Neuronal stem cell (in vitro differentiated cells): ENCODE data around the gene RTF1.

ENCODE experiments used
- DNase-seq: peaks from one replicate; pipeline ENCODE4 v3.0.0-alpha.2; 2013; ENCODE audit warnings: low spot score
- H2AFZ ChIP-seq: one replicate; pipeline ENCODE4 v1.6.1; 2013; ENCODE audit warnings: mild to moderate bottlenecking, low read length, inconsistent platforms
- H2AK5ac ChIP-seq: 2 replicates; pipeline ENCODE4 v1.6.1; 2013; ENCODE audit warnings: low read depth, mild to moderate bottlenecking, inconsistent platforms, low read length, moderate library complexity, mixed read lengths
- H2BK120ac ChIP-seq: 2 replicates; pipeline ENCODE4 v1.6.1; 2013; ENCODE audit warnings: low read depth, mild to moderate bottlenecking, inconsistent platforms, low read length, moderate library complexity, mixed read lengths
- H2BK12ac ChIP-seq: one replicate; pipeline ENCODE4 v1.6.1; 2013; ENCODE audit warnings: low read length, inconsistent platforms
- H2BK15ac ChIP-seq: 2 replicates; pipeline ENCODE4 v1.6.1; 2013; ENCODE audit warnings: mild to moderate bottlenecking, low read length, inconsistent platforms, mixed read lengths
- H2BK5ac ChIP-seq: one replicate; pipeline ENCODE4 v1.6.1; 2013; ENCODE audit warnings: inconsistent platforms, mild to moderate bottlenecking, low read length, moderate library complexity
- H3K14ac ChIP-seq: one replicate; pipeline ENCODE4 v1.6.1; 2013; ENCODE audit warnings: low read length, inconsistent platforms
- H3K18ac ChIP-seq: 2 replicates; pipeline ENCODE4 v1.6.1; 2013; ENCODE audit warnings: low read length, inconsistent platforms
- H3K23ac ChIP-seq: 2 replicates; pipeline ENCODE4 v1.6.1; 2013; ENCODE audit warnings: low read depth, mild to moderate bottlenecking, mixed read lengths, low read length, inconsistent platforms; ENCODE audit not compliant: poor library complexity
- H3K27ac ChIP-seq: replicated peaks from 3 replicates; pipeline ENCODE4 v1.5.1; 2013; ENCODE audit warnings: low read length, inconsistent platforms
- H3K27me3 ChIP-seq, 3 experiments: 2 replicates each; pipeline ENCODE4 v1.6.1; 2013; ENCODE audit warnings: low read length in 3 of 3, mild to moderate bottlenecking in 2 of 3, inconsistent platforms in 1 of 3, low read depth in 1 of 3, mixed read lengths in 1 of 3, moderate library complexity in 1 of 3; ENCODE audit not compliant: control insufficient read depth in 3 of 3, insufficient read depth in 3 of 3
- H3K36me3 ChIP-seq, 2 donors: replicated peaks in 1 of 2; 2 replicates each; pipeline ENCODE4 v1.6.1; 2013; ENCODE audit warnings: low read length in 2 of 2; ENCODE audit not compliant: control insufficient read depth in 2 of 2, insufficient read depth in 2 of 2
- H3K4ac ChIP-seq: 2 replicates; pipeline ENCODE4 v1.6.1; 2013; ENCODE audit warnings: inconsistent platforms, mild to moderate bottlenecking, low read length, moderate library complexity
- H3K4me1 ChIP-seq, 2 donors: 1 replicate in 1 of 2; 2 replicates in 1 of 2; pipeline ENCODE4 v1.6.1; 2013; ENCODE audit warnings: low read length in 2 of 2, low read depth in 1 of 2; ENCODE audit not compliant: control insufficient read depth in 2 of 2, insufficient read depth in 1 of 2
- H3K4me2 ChIP-seq: one replicate; pipeline ENCODE4 v1.6.1; 2013; ENCODE audit warnings: mild to moderate bottlenecking, low read length, inconsistent platforms; ENCODE audit not compliant: insufficient read depth, poor library complexity, severe bottlenecking
- H3K4me3 ChIP-seq, 2 donors: 2 replicates each; pipeline ENCODE4 v1.5.1; 2013; ENCODE audit warnings: low read length in 2 of 2, mild to moderate bottlenecking in 2 of 2, inconsistent platforms in 1 of 2, moderate library complexity in 1 of 2
- H3K79me1 ChIP-seq: one replicate; pipeline ENCODE4 v1.6.1; 2013; ENCODE audit warnings: low read depth, mild to moderate bottlenecking, inconsistent platforms, low read length, moderate library complexity
- H3K9ac ChIP-seq: one replicate; pipeline ENCODE4 v1.6.1; 2013; ENCODE audit warnings: mild to moderate bottlenecking, low read depth, low read length, inconsistent platforms; ENCODE audit not compliant: poor library complexity
- H3K9me3 ChIP-seq, 2 donors: replicated peaks in 1 of 2; 2 replicates each; pipeline versions ENCODE3 to v1.6.1; 2013; ENCODE audit warnings: low read length in 2 of 2, mild to moderate bottlenecking in 2 of 2, inconsistent platforms in 1 of 2, low read depth in 1 of 2, mixed read lengths in 1 of 2, moderate library complexity in 1 of 2; ENCODE audit not compliant: control insufficient read depth in 2 of 2, insufficient read depth in 1 of 2
- H4K8ac ChIP-seq: one replicate; pipeline ENCODE4 v1.6.1; 2013; ENCODE audit warnings: low read depth, mild to moderate bottlenecking, inconsistent platforms, low read length, moderate library complexity
- H4K91ac ChIP-seq: one replicate; pipeline ENCODE4 v1.6.1; 2013; ENCODE audit warnings: low read length, low read depth, mild to moderate bottlenecking, inconsistent platforms; ENCODE audit not compliant: poor library complexity
- WGBS, 2 donors: extraction: QIAGEN DNeasy Blood & Tissue Kit; methylation state at CpG; one replicate each; pipeline ENCODE4 v1.1.7; 2013; ENCODE audit warnings: missing lambda C conversion rate in 2 of 2, mixed read lengths in 1 of 2; ENCODE audit not compliant: insufficient read length in 2 of 2, insufficient replicate concordance in 1 of 2; ENCODE audit errors: extremely low coverage in 2 of 2; 5-methylcytosine and 5-hydroxymethylcytosine counted together

Gene RTF1

DNA sequence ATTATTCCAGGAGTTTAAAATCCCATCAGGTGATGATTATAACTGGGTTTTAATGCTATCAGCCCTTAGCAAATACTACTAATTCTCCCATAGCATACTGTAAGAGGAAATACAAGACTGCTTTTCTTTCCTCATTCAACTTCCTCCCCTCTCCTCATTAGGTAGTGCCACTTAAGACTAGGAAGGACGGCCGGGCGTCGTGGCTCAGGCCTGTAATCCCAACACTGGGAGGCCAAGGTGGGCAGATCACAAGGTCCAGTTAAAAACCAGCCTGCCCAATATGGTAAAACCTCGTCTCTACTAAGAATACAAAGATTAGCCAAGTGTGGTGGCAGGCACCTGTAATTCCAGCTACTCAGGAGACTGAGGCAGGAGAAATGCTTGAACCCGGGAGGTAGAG is 29.2 kb upstream of the RTF1 start:
- H2BK15ac ChIP-seq: no peak overlapping the region
- H4K91ac ChIP-seq: no peak overlapping the region
- H3K36me3 ChIP-seq: peaks cover 2 to 50% of the 10 kb centered on the region in 2 donors
- H3K27ac ChIP-seq: no peak overlapping the region
- H3K9ac ChIP-seq: no peak overlapping the region
- H3K79me1 ChIP-seq: no peaks in the 10 kb centered on the region
- no peak overlapping the region for H2AFZ ChIP-seq
- H2BK12ac ChIP-seq: no peak overlapping the region
- no peak overlapping the region for H3K4me3 ChIP-seq
- no peak overlapping the region for H2BK120ac ChIP-seq
- no peak overlapping the region for H3K14ac ChIP-seq
- no peak overlapping the region for H3K4me2 ChIP-seq
- H3K23ac ChIP-seq: no peak overlapping the region
- H3K18ac ChIP-seq: no peak overlapping the region
- DNase-seq: no peak
- H3K4me1 ChIP-seq: no peaks in the 10 kb centered on the region
- WGBS, 2 donors: no CpG with 5 or more reads among the region's 6 CpGs
- H3K4ac ChIP-seq: no peak overlapping the region
- no peak overlapping the region for H4K8ac ChIP-seq
- H3K9me3 ChIP-seq: no peaks in the 10 kb centered on the region
- H3K27me3 ChIP-seq: no peaks in the 10 kb centered on the region
- H2BK5ac ChIP-seq: no peak overlapping the region
- H2AK5ac ChIP-seq: no peak overlapping the region

GRCh38 chr15:41392659-41393058 is 24.2 kb upstream of the RTF1 start:
- Histone ChIP-seq H2AK5ac (no peak overlapping the region), H3K9me3 (no peaks in the 10 kb centered on the region), H3K14ac (no peak overlapping the region), H3K79me1 (no peaks in the 10 kb centered on the region), H2BK5ac (no peak overlapping the region), H3K4me1 (no peaks in the 10 kb centered on the region), H3K18ac (no peak overlapping the region), H3K9ac (no peak overlapping the region), H3K4ac (no peak overlapping the region), H2BK120ac (no peak overlapping the region), H3K4me3 (no peak overlapping the region), H3K4me2 (no peak overlapping the region), H3K27me3 (no peaks in the 10 kb centered on the region), H3K36me3 (peaks cover 11 to 59% of the 10 kb centered on the region in 2 donors), H3K23ac (no peak overlapping the region), H4K8ac (no peak overlapping the region), H2AFZ (no peak overlapping the region), H3K27ac (no peak overlapping the region), H4K91ac (no peak overlapping the region), H2BK12ac (no peak overlapping the region), H2BK15ac (no peak overlapping the region)
- no CpG with 5 or more reads among the region's 2 CpGs for WGBS, 2 donors
- DNase-seq: no peak

DNA sequence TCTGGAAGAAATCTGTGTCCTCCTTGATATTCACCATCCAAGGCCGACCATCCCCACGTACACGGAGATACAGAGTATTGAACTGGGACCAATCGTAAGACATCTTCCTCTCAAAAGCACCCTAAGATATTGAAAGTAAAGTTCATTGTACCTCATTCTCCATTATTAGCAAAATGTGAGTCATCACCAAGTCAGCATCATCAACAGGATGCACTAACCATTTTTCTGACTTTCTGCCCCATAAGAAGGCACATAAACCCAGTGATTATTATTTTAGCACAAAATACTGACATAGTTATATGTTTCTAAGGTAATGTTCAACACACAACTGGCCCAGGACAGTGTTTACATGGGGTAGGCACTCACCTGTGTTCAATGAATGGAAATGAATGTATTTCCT is 22.0 kb upstream of the RTF1 start:
- no peaks in the 10 kb centered on the region for H3K79me1 ChIP-seq
- no peak overlapping the region for H2AFZ ChIP-seq
- H3K4me1 ChIP-seq: no peaks in the 10 kb centered on the region
- H2AK5ac ChIP-seq: no peak overlapping the region
- H3K27me3 ChIP-seq: no peaks in the 10 kb centered on the region
- no peak overlapping the region for H2BK120ac ChIP-seq
- H3K18ac ChIP-seq: no peak overlapping the region
- DNase-seq: no peak
- H4K8ac ChIP-seq: no peak overlapping the region
- H3K4ac ChIP-seq: no peak overlapping the region
- H2BK12ac ChIP-seq: no peak overlapping the region
- H3K36me3 ChIP-seq: peaks cover 11 to 41% of the 10 kb centered on the region in 2 donors
- H4K91ac ChIP-seq: no peak overlapping the region
- H3K27ac ChIP-seq: no peak overlapping the region
- no CpG with 5 or more reads among the region's 4 CpGs for WGBS, 2 donors
- no peak overlapping the region for H2BK5ac ChIP-seq
- H3K23ac ChIP-seq: no peak overlapping the region
- H3K4me3 ChIP-seq: no peak overlapping the region
- H3K9ac ChIP-seq: no peak overlapping the region
- no peak overlapping the region for H3K4me2 ChIP-seq
- no peak overlapping the region for H2BK15ac ChIP-seq
- no peak overlapping the region for H3K14ac ChIP-seq
- no peaks in the 10 kb centered on the region for H3K9me3 ChIP-seq

- no peak overlapping the region for H2AFZ ChIP-seq
- H3K9ac ChIP-seq: no peak overlapping the region
- no CpG with 5 or more reads among the region's 3 CpGs for WGBS, 2 donors
- H3K4me3 ChIP-seq: no peak overlapping the region
- no peak overlapping the region for H2BK120ac ChIP-seq
- H3K4me2 ChIP-seq: no peak overlapping the region
- no peak overlapping the region for H2AK5ac ChIP-seq
- no peak overlapping the region for H4K91ac ChIP-seq
- DNase-seq: no peak
- no peak overlapping the region for H3K27ac ChIP-seq
- H2BK15ac ChIP-seq: no peak overlapping the region
- no peak overlapping the region for H3K14ac ChIP-seq
- H2BK12ac ChIP-seq: no peak overlapping the region
- H3K23ac ChIP-seq: no peak overlapping the region
- no peak overlapping the region for H4K8ac ChIP-seq
- H3K4ac ChIP-seq: no peak overlapping the region
- no peaks in the 10 kb centered on the region for H3K79me1 ChIP-seq
- H3K27me3 ChIP-seq: no peaks in the 10 kb centered on the region
- no peaks in the 10 kb centered on the region for H3K4me1 ChIP-seq
- peaks cover 11 to 37% of the 10 kb centered on the region in 2 donors for H3K36me3 ChIP-seq
- H3K18ac ChIP-seq: no peak overlapping the region
- H3K9me3 ChIP-seq: no peaks in the 10 kb centered on the region
- no peak overlapping the region for H2BK5ac ChIP-seq
Measured at GRCh38 chr15:41396111-41396510, 20.8 kb upstream of the RTF1 start.
